ENCODE data around the gene PDE3B.
"Not testable (repeated sequence)": the region's sequence is repeated elsewhere in the genome, so short reads cannot be mapped to it uniquely, and the experiment has no call there.

PDE3B gene

GRCh38 chr11:14750911-14751310, 107.3 kb downstream of the PDE3B start:
- DNase-seq: no peak

DNA sequence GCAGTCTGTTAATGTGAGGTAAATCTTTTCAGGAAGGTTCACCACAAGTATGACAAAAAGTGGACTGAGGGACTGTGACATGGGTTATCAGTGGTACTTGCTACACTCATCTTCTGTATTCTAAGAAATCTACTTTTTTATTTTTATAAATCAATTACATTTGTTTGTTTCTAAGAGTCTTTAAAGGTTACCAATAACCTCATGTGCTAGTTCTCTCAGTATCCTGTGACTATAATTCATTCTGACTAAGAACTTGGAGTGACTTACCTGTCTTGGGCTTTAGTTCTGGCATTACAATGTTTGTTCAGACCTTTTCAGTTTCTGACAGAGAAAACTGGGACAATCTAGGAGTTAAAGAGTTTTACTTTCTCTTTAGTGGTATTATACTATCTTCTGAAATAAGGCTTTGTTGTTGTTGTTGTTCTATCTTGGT, 108.4 kb downstream of the PDE3B start:
- no peak for DNase-seq

DNA sequence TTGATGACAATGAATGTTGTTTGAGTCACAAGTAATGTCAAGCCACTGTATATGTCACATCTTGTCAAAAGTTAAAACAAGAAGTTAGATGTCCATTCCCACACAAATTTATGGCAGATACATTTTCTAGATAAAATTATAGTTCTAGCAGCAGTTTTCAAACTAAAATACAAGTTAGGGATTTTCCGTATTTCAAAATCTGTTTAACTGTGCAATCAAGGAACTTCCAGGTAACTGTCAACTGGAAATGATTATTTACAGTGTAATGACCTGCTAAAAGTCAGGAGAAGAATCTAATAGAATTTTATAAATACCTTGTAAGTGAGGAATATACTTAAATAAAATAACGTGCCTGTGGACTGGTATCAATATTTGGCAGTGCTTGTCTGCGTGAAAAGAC, 111.5 kb downstream of the PDE3B start:
- DNase-seq: no peak

GRCh38 chr11:14756349-14756748, 112.7 kb downstream of the PDE3B start:
- no peak for DNase-seq

DNA sequence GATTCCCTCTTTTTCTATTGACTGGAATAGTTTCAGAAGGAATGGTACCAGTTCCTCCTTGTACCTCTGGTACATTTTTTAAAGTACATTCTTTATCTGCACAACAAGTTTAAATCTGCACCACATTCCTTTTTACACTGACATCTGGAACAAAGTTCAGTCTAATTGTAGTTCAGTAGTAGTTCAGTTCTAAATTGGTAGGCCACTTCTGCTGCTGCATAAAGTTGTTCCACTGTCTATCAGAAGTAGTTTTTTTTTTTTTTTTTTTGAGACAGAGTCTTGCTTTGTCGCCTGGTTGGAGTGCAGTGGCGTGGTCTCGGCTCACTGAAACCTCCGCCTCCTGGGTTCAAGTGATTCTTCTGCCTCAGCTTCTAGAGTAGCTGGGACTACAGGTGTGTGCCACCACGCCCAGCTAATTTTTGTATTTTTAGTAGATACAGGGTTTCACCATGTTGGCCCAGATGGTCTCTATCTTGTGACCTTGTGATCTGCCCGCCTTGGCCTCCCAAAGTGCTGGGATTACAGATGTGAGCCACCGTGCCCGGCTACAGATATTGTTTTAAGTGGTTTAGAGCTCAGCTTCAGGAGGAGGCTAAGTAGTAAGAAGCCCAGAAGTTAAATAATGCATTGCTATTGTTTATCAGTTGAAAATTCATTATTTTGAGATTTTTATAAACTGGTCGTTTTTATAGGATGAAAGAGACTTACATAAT, 115.9 kb downstream of the PDE3B start:
- DNase-seq: not testable (repeated sequence)

DNA sequence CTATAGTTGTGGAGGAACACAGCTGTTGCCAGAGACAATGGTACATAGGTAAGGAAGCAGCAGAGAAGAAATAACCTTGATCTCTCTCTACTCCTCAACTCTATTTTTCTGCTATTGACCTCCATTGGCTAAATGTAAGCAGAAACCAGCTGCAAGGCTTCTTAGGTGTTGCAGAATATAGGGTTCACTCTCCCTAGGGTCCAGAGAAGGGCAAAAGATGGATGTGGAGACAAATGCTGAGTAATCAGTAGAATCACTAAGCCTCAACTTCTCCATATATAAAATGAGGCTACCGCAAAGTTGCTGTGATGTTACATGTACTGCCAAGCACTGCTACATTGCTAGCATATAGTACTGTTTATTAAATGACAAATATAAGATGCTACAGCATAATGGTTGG, 120.6 kb downstream of the PDE3B start:
- DNase-seq: no peak

DNA sequence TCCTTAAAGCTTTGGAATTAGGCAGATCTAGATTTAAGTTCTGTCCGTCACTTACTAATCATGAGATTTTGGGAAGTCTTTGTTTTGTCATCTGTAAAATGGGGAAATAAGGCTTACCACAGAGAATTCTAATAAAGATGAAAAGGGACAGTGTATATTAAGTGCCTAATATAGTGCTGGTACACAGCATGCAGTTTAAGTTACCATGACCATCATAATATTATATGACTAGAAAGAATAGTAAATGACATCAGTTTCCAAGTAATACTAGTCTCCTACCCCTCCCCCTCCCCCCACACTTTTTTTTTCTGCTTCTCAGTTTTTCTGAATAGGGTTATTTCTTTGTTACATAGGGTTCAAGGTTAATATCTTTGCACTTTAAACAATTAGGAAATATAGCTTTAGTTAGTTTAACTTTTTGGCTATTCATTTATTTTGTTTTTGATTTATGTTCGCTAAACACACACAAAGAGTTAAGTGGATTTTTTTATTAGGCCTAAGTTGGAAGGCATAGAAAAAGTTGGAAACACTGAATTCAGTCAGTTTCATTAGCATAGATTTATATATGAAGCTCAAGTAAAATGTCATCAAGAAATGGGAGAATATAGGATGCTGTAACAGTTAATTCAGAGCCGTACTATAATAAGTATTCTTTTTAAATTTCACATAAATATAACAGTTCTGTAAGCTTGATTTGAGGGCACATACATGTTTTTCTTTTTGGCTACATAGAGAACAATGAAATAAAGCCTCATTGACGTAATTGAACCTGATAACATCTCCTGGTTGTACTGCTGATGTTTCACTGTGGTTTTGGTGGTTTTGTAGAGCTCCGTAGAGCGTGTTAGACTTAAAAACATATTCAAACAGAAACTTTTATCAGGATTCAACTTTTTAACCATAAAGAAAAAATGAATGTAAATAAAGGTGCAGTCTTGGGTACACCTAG, 121.2 kb downstream of the PDE3B start:
- DNase-seq: no peak

DNA sequence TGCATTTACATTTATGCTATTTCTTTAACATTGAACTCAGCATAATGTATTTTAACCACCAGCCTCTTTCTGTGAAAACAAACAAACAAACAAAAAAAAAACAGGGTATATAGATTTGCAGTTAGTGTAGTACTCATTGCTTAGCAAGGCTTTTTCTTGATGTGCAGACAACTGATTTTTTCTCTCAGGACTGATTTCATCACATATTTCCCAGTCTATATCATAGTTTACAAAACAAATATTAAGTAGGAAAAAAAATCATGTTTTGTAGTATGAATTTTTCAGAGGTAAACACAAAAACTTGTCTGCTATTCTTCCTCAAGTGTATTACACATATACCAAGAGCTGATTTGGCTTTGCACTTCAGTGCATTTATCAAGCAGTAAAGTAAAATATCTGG, 123.0 kb downstream of the PDE3B start:
- DNase-seq: no peak

DNA sequence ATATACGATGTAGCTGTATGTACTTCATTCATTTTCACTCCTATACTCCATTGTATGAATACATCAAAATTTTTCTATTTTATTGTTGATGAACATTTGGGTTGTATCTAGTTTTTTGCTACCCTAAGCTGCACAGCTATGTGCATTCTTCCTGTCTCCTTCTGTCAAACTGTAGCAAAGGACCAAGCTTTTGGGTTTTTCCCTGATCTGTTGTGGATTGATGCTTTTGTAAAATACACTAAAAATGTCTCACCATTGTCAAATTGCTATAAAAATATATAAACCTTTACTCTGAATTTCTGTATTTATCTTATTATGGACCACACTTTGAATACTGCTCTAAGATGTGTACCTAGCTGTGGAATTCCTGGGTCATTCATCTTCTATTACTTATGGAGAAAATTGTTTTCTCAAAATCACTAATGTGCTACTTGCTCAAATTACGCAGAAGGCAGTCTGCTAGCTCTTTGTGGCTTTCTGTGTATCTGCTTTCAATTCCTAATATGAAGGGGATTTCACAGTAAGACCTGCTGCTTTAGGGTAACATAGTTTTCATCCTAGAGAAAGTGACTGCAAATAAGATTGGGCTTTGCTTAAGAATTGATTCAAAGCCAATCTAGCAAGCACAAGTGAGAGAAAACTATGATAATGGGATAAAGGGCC, 125.1 kb downstream of the PDE3B start:
- DNase-seq: no peak

- no peak for DNase-seq
Observed at GRCh38 chr11:14773755-14774154, 130.2 kb downstream of the PDE3B start.

- no peak for DNase-seq
Observed at GRCh38 chr11:14774721-14775120, 131.1 kb downstream of the PDE3B start.

- DNase-seq: no peak
Observed at GRCh38 chr11:14775897-14776296, 132.3 kb downstream of the PDE3B start.

GRCh38 chr11:14778460-14778859, 134.9 kb downstream of the PDE3B start:
- DNase-seq: not testable (repeated sequence)

DNA sequence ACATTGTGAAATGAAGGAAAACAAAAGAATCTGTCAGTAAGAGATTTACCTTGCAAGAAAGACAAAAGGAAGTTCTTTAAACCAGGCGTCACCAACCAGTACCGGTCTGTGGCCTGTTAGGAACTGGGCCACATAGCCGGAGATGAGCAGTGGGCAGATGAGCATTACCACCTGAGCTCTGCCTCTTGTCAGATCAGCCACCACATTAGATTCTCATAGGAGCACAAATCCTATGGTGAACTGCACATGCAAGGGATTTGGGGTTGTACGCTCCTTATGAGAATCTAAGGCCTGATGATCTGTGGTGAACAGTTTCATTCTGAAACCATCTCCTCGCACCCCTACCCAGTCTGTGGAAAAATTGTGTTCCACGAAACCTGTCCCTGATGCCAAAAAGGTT, 140.2 kb downstream of the PDE3B start:
- DNase-seq: no peak

- no peak for DNase-seq
Observed at GRCh38 chr11:14784230-14784629, 140.6 kb downstream of the PDE3B start.

DNA sequence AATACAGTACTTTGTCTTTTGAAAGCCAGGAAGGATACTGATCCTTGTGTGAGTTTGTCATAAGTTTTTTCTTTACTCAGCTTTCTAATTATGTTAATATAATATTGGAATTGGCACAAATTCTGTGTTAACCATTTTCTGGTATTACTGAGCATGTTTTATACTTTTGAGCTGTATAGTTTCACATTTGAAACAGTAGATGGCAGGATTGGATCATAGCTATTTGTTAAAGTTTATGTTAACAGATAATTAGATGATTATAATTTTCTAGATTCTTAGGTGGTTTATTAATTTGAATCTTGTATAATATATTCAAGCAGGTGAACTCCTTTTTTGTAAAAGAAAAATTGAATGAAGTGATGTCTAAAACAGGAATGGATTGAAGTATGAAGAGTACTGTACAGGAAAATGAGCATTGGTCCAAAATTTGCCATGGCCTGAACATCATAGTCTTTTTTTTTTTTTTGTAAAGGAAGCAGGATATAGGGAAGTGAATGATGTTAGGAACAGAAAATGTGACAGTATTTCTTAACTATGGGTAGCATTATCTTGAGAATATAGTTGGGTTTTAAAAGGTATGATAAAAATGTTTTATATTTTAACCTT, 146.4 kb downstream of the PDE3B start:
- peak; percentile 11 for DNase-seq

GRCh38 chr11:14793546-14793945, 149.9 kb downstream of the PDE3B start:
- no peak for DNase-seq

DNA sequence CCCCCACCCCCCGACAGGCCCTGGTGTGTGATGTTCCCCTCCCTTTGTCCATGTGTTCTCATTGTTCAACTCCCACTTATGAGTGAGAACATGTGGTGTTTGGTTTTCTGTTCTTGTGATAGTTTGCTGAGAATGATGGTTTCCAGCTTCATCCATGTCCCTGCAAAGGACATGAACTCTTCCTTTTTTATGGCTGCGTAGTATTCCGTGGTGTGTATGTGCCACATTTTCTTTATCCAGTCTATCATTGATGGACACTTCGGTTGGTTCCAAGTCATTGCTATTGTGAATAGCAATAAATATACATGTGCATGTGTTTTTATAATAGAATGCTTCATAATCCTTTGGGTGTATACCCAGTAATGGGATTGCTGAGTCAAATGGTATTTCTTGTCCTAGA, 152.4 kb downstream of the PDE3B start:
- not testable (repeated sequence) for DNase-seq

DNA sequence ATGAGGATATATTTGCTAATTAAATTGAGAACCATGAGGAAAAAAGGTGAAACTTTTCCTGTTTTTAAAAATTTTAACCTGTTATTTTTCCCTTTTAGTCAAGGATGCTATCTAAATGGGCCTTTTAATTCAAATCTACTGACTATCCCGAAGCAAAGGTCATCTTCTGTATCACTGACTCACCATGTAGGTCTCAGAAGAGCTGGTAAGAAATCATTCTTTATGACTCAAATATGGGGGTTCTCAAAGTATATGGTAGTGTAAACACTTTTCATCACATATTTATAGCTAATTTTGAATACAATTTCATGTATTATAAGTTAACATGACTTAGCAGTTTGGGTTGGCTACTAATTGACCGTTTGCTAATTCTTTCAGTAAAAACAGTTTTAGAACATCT, 160.2 kb downstream of the PDE3B start:
- no peak for DNase-seq

DNA sequence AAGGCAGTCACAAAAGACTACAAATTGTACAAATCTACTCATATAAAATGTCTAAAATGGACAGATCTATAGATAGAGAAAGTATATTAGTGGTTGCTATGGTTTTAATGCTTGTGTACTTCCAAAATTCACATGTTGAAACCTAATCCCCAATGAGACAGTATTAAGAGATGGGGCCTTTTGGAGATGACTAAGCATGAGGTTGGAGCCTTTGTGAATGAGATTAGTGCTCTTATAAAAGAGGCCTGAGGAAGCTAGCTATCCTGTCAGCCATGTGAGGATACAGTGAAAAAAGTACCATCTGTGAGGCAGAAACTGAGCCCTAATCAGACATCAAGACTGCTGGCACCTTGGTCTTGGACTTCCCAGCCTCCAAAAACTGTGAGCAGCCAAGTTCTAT, 165.9 kb downstream of the PDE3B start:
- no peak for DNase-seq

- DNase-seq: no peak
Observed at GRCh38 chr11:14812757-14813156, 169.2 kb downstream of the PDE3B start.

GRCh38 chr11:14813516-14813915, 169.9 kb downstream of the PDE3B start:
- no peak for DNase-seq

- DNase-seq: no peak
Observed at GRCh38 chr11:14818779-14819178, 175.2 kb downstream of the PDE3B start.

Measured in NCI-H1694 (cell line).